Measurements from ENCODE around the gene GOLGA8K.
"Not testable (repeated sequence)": the region's sequence is repeated elsewhere in the genome, so short reads cannot be mapped to it uniquely, and the experiment has no call there.

GRCh38 chr15:32363449-32363848 is 39.6 kb downstream of the GOLGA8K start:
- TF ChIP-seq CTCF (IDR thresholded peaks at IDR 0.05; ENCODE audit: insufficient read depth, low read depth, low read length); EZH2 (IDR thresholded peaks at IDR 0.05; ENCODE audit: insufficient read depth, low read length): not testable (repeated sequence)

All from astrocyte (in vitro differentiated cells and primary cell).